Upper lobe of left lung (tissue), 4 donors: ENCODE data around the gene CLDN5.

ENCODE experiments used
- POLR2A ChIP-seq, 4 donors: fragments of 450-650 bp; IDR thresholded peaks; one replicate each; pipeline ENCODE4 v1.5.1; 2016 to 2017; ENCODE audit warnings: antibody characterized with exemption in 4 of 4, mild to moderate bottlenecking in 2 of 4
- TF ChIP-seq, protein P1 (sequence below), 6 experiments: fragments of 450-650 bp in 4 of 6; fragments of 200-600 bp in 2 of 6; sonication (generic) in 2 of 6; IDR thresholded peaks; one replicate each; pipeline ENCODE4 v1.5.1; 2016 to 2019; ENCODE audit warnings: antibody characterized with exemption in 6 of 6

GRCh38 chr22:19498866-19499190 lies 25.4 kb downstream of the CLDN5 start:
- no peak for TF ChIP-seq POLR2A (IDR thresholded peaks at IDR 0.05)
- TF ChIP-seq, protein P1, sequence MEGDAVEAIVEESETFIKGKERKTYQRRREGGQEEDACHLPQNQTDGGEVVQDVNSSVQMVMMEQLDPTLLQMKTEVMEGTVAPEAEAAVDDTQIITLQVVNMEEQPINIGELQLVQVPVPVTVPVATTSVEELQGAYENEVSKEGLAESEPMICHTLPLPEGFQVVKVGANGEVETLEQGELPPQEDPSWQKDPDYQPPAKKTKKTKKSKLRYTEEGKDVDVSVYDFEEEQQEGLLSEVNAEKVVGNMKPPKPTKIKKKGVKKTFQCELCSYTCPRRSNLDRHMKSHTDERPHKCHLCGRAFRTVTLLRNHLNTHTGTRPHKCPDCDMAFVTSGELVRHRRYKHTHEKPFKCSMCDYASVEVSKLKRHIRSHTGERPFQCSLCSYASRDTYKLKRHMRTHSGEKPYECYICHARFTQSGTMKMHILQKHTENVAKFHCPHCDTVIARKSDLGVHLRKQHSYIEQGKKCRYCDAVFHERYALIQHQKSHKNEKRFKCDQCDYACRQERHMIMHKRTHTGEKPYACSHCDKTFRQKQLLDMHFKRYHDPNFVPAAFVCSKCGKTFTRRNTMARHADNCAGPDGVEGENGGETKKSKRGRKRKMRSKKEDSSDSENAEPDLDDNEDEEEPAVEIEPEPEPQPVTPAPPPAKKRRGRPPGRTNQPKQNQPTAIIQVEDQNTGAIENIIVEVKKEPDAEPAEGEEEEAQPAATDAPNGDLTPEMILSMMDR (IDR thresholded peaks at IDR 0.05) = no peak
